Measurements from ENCODE around the gene C17orf58.

DNA sequence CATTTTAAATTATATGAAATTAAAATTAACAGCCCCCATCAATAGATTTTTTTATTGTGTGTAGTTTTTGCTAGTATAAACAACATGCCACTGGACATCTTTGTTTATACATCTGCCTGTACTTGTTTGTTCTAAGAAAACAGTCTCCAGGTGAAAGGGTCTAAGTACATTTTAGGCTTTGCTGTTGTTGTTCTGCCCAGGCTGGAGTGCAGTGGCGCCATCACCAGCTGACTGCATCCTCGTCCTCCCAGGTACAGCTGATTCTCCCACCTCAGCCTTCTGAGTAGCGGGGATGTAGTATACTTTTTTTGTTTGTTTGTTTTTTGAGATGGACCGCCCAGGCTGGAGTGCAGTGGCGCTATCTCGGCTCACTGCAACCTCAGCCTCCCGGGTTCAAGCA lies 25.5 kb downstream of the C17orf58 start:
- TF ChIP-seq, protein P1, sequence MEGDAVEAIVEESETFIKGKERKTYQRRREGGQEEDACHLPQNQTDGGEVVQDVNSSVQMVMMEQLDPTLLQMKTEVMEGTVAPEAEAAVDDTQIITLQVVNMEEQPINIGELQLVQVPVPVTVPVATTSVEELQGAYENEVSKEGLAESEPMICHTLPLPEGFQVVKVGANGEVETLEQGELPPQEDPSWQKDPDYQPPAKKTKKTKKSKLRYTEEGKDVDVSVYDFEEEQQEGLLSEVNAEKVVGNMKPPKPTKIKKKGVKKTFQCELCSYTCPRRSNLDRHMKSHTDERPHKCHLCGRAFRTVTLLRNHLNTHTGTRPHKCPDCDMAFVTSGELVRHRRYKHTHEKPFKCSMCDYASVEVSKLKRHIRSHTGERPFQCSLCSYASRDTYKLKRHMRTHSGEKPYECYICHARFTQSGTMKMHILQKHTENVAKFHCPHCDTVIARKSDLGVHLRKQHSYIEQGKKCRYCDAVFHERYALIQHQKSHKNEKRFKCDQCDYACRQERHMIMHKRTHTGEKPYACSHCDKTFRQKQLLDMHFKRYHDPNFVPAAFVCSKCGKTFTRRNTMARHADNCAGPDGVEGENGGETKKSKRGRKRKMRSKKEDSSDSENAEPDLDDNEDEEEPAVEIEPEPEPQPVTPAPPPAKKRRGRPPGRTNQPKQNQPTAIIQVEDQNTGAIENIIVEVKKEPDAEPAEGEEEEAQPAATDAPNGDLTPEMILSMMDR (IDR thresholded peaks at IDR 0.05): no peak
- TF ChIP-seq POLR2AphosphoS5 (IDR thresholded peaks at IDR 0.05): no peak
- TF ChIP-seq EP300 (IDR thresholded peaks at IDR 0.05): no peak
- no peak for TF ChIP-seq POLR2A (IDR thresholded peaks at IDR 0.05)

Measured in sigmoid colon (tissue), 4 donors.